Prostate gland (tissue), 2 donors: ENCODE results near the gene PLEKHF1.

Experiments used
- POLR2A ChIP-seq: fragments of 450-650 bp; IDR thresholded peaks from one replicate; pipeline ENCODE4 v1.6.1; 2016; ENCODE audit warnings: antibody characterized with exemption, mild to moderate bottlenecking
- TF ChIP-seq, protein P1 (sequence below), 4 experiments: fragments of 200-600 bp in 2 of 4; fragments of 450-650 bp in 2 of 4; sonication (generic) in 2 of 4; IDR thresholded peaks; 1 replicate in 3 of 4; 2 replicates in 1 of 4; pipeline ENCODE4 v1.5.1; 2016 to 2019; ENCODE audit warnings: antibody characterized with exemption in 4 of 4, mild to moderate bottlenecking in 2 of 4, moderate library complexity in 2 of 4

- TF ChIP-seq, protein P1, sequence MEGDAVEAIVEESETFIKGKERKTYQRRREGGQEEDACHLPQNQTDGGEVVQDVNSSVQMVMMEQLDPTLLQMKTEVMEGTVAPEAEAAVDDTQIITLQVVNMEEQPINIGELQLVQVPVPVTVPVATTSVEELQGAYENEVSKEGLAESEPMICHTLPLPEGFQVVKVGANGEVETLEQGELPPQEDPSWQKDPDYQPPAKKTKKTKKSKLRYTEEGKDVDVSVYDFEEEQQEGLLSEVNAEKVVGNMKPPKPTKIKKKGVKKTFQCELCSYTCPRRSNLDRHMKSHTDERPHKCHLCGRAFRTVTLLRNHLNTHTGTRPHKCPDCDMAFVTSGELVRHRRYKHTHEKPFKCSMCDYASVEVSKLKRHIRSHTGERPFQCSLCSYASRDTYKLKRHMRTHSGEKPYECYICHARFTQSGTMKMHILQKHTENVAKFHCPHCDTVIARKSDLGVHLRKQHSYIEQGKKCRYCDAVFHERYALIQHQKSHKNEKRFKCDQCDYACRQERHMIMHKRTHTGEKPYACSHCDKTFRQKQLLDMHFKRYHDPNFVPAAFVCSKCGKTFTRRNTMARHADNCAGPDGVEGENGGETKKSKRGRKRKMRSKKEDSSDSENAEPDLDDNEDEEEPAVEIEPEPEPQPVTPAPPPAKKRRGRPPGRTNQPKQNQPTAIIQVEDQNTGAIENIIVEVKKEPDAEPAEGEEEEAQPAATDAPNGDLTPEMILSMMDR (IDR thresholded peaks at IDR 0.05): no peak
- no peak for TF ChIP-seq POLR2A
These were observed 19.8 kb upstream of the PLEKHF1 start for GRCh38 chr19:29645491-29645867.
